ENCODE data around the gene ATP6V1B1.

ATP6V1B1 gene

GRCh38 chr2:70901227-70902066 lies 34.3 kb upstream of the ATP6V1B1 start:
- DNase-seq (ENCODE audit: low spot score), result no peak

DNA sequence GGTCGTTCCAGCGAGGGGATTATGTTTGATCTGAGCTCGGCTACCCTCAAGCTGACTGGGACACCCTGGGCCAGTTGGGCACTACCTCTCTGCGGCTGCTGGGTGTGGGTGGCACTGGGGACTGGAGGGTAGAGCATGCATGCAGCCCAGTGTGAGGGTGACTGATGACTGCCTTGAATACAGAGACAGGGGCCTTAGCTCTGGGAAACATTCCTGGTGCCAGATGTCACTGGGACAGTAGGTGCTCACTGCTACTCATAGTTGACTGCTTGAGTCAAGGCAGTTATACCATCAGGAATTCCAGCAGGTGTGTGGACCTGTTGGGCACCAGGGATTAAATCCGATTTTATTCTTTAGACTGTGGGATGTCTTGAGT lies 33.6 kb upstream of the ATP6V1B1 start:
- DNase-seq (ENCODE audit: low spot score), result no peak

GRCh38 chr2:70902579-70902978 lies 33.1 kb upstream of the ATP6V1B1 start:
- no peak for DNase-seq (ENCODE audit: low spot score)

GRCh38 chr2:70903171-70903570 lies 32.5 kb upstream of the ATP6V1B1 start:
- no peak for DNase-seq (ENCODE audit: low spot score)

DNA sequence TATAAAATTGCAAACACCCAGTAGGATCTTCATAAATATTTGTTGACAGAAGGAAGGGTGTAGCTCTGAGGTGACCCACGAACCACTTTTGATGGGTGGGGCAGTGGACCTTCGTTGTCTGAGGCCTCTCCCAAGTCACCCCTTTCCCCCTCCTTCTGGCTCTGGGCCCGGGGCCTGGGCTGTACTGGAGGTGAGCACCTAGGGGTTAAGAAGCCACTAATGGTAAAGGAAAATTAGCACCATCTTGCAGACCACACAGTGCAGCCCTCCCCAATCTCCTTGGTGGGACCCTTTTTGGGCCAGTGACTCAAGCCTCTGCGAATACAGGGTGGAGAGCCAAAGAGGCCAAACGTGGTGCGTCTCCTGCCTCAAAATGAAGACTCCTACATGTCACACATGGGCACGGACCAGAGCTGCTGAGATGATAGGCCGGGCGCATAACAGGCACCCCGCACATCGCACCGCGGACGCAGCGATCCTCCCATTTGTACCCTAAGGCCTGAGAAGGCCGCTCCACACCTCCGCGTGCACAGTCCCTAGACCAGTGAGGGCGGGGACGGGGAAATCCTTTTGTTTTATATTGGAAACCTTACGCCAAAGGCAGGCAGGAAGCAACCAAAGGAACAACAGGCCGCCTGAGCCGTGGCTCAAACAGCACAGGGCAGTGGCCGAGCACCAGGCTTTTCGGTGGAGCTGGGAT lies 31.9 kb upstream of the ATP6V1B1 start:
- DNase-seq (ENCODE audit: low spot score), result no peak

GRCh38 chr2:70904371-70905216 lies 31.1 kb upstream of the ATP6V1B1 start:
- DNase-seq (ENCODE audit: low spot score), result no peak

GRCh38 chr2:70905443-70906421 lies 30.0 kb upstream of the ATP6V1B1 start:
- no peak for DNase-seq (ENCODE audit: low spot score)

DNA sequence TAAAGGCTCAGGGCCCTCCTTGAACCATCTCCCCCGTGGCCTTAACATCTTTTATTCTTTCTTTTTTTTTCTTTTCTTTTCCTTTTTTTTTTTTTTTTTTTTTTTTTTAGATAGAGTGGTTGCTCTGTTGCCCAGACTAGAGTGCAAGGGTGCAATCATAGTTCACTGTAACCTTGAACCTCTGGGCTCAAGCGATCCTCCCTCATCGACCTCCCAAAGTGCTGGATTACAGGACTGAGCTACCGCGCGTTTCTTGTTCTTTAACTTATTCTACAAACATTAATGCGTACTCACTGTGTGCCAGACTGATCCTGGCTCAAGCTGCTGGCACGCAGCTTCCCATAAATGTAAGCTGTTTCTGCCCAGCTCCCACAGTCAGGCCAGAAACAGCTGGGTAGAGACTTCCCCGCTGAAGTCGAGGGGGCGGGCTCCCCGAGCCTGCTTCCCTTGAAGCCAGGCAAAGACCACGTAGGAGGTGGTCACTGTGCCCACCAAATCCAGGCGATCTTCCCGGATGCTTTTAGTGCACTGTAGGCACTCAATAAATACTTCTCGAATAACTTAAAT lies 29.2 kb upstream of the ATP6V1B1 start:
- no peak for DNase-seq (ENCODE audit: low spot score)

GRCh38 chr2:70907130-70908057 lies 28.3 kb upstream of the ATP6V1B1 start:
- DNase-seq (ENCODE audit: low spot score), result no peak

- no peak for DNase-seq (ENCODE audit: low spot score)
These were observed 19.4 kb upstream of the ATP6V1B1 start for GRCh38 chr2:70916291-70916690.

- no peak for DNase-seq (ENCODE audit: low spot score)
These were observed 17.7 kb upstream of the ATP6V1B1 start for GRCh38 chr2:70918016-70918415.

GRCh38 chr2:70919672-70920366 lies 15.9 kb upstream of the ATP6V1B1 start:
- DNase-seq (ENCODE audit: low spot score), result peak; percentile 60

- no peak for DNase-seq (ENCODE audit: low spot score)
These were observed 15.4 kb upstream of the ATP6V1B1 start for GRCh38 chr2:70920367-70920715.

GRCh38 chr2:70921031-70921430 lies 14.7 kb upstream of the ATP6V1B1 start:
- DNase-seq (ENCODE audit: low spot score), result no peak

GRCh38 chr2:70921839-70922234 lies 13.9 kb upstream of the ATP6V1B1 start:
- DNase-seq (ENCODE audit: low spot score), result no peak

- no peak for DNase-seq (ENCODE audit: low spot score)
These were observed 13.2 kb upstream of the ATP6V1B1 start for GRCh38 chr2:70922235-70923234.

- DNase-seq (ENCODE audit: low spot score), result no peak
These were observed 12.2 kb upstream of the ATP6V1B1 start for GRCh38 chr2:70923378-70924015.

DNA sequence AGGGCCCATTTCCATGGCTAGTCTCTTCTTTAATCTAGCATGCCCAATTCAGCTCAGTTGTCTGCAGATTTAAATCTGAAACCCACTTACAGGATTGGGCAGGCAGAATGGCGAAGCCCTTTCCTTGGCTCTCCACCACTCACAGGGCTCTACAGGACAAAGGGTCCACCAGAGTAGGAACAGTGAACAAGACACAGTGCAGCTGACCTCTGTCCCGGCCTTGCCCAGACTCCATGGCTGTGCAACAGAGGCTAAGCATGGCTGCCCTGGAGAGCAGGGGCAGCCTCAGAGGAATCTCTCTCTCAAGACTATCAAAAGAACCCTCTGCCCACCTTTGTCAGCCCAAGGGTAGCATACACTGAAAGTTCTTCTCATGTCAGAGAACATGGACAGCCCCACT lies 9.7 kb upstream of the ATP6V1B1 start:
- no peak for DNase-seq (ENCODE audit: low spot score)
